Neuronal stem cell (in vitro differentiated cells): ENCODE data around the gene ANKRD42.

Source experiments
- DNase-seq: peaks from one replicate; pipeline ENCODE4 v3.0.0-alpha.2; 2013; ENCODE audit warnings: low spot score
- H2AFZ ChIP-seq: one replicate; pipeline ENCODE4 v1.6.1; 2013; ENCODE audit warnings: mild to moderate bottlenecking, low read length, inconsistent platforms
- H2AK5ac ChIP-seq: 2 replicates; pipeline ENCODE4 v1.6.1; 2013; ENCODE audit warnings: low read depth, mild to moderate bottlenecking, inconsistent platforms, low read length, moderate library complexity, mixed read lengths
- H2BK120ac ChIP-seq: 2 replicates; pipeline ENCODE4 v1.6.1; 2013; ENCODE audit warnings: low read depth, mild to moderate bottlenecking, inconsistent platforms, low read length, moderate library complexity, mixed read lengths
- H2BK12ac ChIP-seq: one replicate; pipeline ENCODE4 v1.6.1; 2013; ENCODE audit warnings: low read length, inconsistent platforms
- H2BK15ac ChIP-seq: 2 replicates; pipeline ENCODE4 v1.6.1; 2013; ENCODE audit warnings: mild to moderate bottlenecking, low read length, inconsistent platforms, mixed read lengths
- H2BK5ac ChIP-seq: one replicate; pipeline ENCODE4 v1.6.1; 2013; ENCODE audit warnings: inconsistent platforms, mild to moderate bottlenecking, low read length, moderate library complexity
- H3K14ac ChIP-seq: one replicate; pipeline ENCODE4 v1.6.1; 2013; ENCODE audit warnings: low read length, inconsistent platforms
- H3K18ac ChIP-seq: 2 replicates; pipeline ENCODE4 v1.6.1; 2013; ENCODE audit warnings: low read length, inconsistent platforms
- H3K23ac ChIP-seq: 2 replicates; pipeline ENCODE4 v1.6.1; 2013; ENCODE audit warnings: low read depth, mild to moderate bottlenecking, mixed read lengths, low read length, inconsistent platforms; ENCODE audit not compliant: poor library complexity
- H3K27ac ChIP-seq: replicated peaks from 3 replicates; pipeline ENCODE4 v1.5.1; 2013; ENCODE audit warnings: low read length, inconsistent platforms
- H3K27me3 ChIP-seq, 3 experiments: 2 replicates each; pipeline ENCODE4 v1.6.1; 2013; ENCODE audit warnings: low read length in 3 of 3, mild to moderate bottlenecking in 2 of 3, inconsistent platforms in 1 of 3, low read depth in 1 of 3, mixed read lengths in 1 of 3, moderate library complexity in 1 of 3; ENCODE audit not compliant: control insufficient read depth in 3 of 3, insufficient read depth in 3 of 3
- H3K36me3 ChIP-seq, 2 donors: replicated peaks in 1 of 2; 2 replicates each; pipeline ENCODE4 v1.6.1; 2013; ENCODE audit warnings: low read length in 2 of 2; ENCODE audit not compliant: control insufficient read depth in 2 of 2, insufficient read depth in 2 of 2
- H3K4ac ChIP-seq: 2 replicates; pipeline ENCODE4 v1.6.1; 2013; ENCODE audit warnings: inconsistent platforms, mild to moderate bottlenecking, low read length, moderate library complexity
- H3K4me1 ChIP-seq, 2 donors: 1 replicate in 1 of 2; 2 replicates in 1 of 2; pipeline ENCODE4 v1.6.1; 2013; ENCODE audit warnings: low read length in 2 of 2, low read depth in 1 of 2; ENCODE audit not compliant: control insufficient read depth in 2 of 2, insufficient read depth in 1 of 2
- H3K4me2 ChIP-seq: one replicate; pipeline ENCODE4 v1.6.1; 2013; ENCODE audit warnings: mild to moderate bottlenecking, low read length, inconsistent platforms; ENCODE audit not compliant: insufficient read depth, poor library complexity, severe bottlenecking
- H3K4me3 ChIP-seq, 2 donors: 2 replicates each; pipeline ENCODE4 v1.5.1; 2013; ENCODE audit warnings: low read length in 2 of 2, mild to moderate bottlenecking in 2 of 2, inconsistent platforms in 1 of 2, moderate library complexity in 1 of 2
- H3K79me1 ChIP-seq: one replicate; pipeline ENCODE4 v1.6.1; 2013; ENCODE audit warnings: low read depth, mild to moderate bottlenecking, inconsistent platforms, low read length, moderate library complexity
- H3K9ac ChIP-seq: one replicate; pipeline ENCODE4 v1.6.1; 2013; ENCODE audit warnings: mild to moderate bottlenecking, low read depth, low read length, inconsistent platforms; ENCODE audit not compliant: poor library complexity
- H3K9me3 ChIP-seq, 2 donors: replicated peaks in 1 of 2; 2 replicates each; pipeline versions ENCODE3 to v1.6.1; 2013; ENCODE audit warnings: low read length in 2 of 2, mild to moderate bottlenecking in 2 of 2, inconsistent platforms in 1 of 2, low read depth in 1 of 2, mixed read lengths in 1 of 2, moderate library complexity in 1 of 2; ENCODE audit not compliant: control insufficient read depth in 2 of 2, insufficient read depth in 1 of 2
- H4K8ac ChIP-seq: one replicate; pipeline ENCODE4 v1.6.1; 2013; ENCODE audit warnings: low read depth, mild to moderate bottlenecking, inconsistent platforms, low read length, moderate library complexity
- H4K91ac ChIP-seq: one replicate; pipeline ENCODE4 v1.6.1; 2013; ENCODE audit warnings: low read length, low read depth, mild to moderate bottlenecking, inconsistent platforms; ENCODE audit not compliant: poor library complexity
- WGBS, 2 donors: extraction: QIAGEN DNeasy Blood & Tissue Kit; methylation state at CpG; one replicate each; pipeline ENCODE4 v1.1.7; 2013; ENCODE audit warnings: missing lambda C conversion rate in 2 of 2, mixed read lengths in 1 of 2; ENCODE audit not compliant: insufficient read length in 2 of 2, insufficient replicate concordance in 1 of 2; ENCODE audit errors: extremely low coverage in 2 of 2; 5-methylcytosine and 5-hydroxymethylcytosine counted together

The ANKRD42 gene

GRCh38 chr11:83159902-83160865 lies 33.3 kb upstream of the ANKRD42 start:
- no peak overlapping the region for H3K18ac ChIP-seq
- H3K4me2 ChIP-seq, result no peak overlapping the region
- no peak overlapping the region for H2AK5ac ChIP-seq
- H3K14ac ChIP-seq, result no peak overlapping the region
- no CpG with 5 or more reads among the region's 6 CpGs for WGBS, 2 donors
- no peak overlapping the region for H2BK5ac ChIP-seq
- H4K8ac ChIP-seq, result no peak overlapping the region
- H3K4me3 ChIP-seq, result peak overlapping the region in 1 of 2 donors; percentile 94
- H4K91ac ChIP-seq, result no peak overlapping the region
- no peaks in the 10 kb centered on the region for H3K27me3 ChIP-seq
- H3K9ac ChIP-seq, result no peak overlapping the region
- no peaks in the 10 kb centered on the region for H3K79me1 ChIP-seq
- no peak for DNase-seq
- H2BK15ac ChIP-seq, result no peak overlapping the region
- H3K4ac ChIP-seq, result no peak overlapping the region
- H3K36me3 ChIP-seq, result peaks cover 9 to 70% of the 10 kb centered on the region in 2 donors
- no peak overlapping the region for H3K23ac ChIP-seq
- no peak overlapping the region for H2BK120ac ChIP-seq
- no peak overlapping the region for H2AFZ ChIP-seq
- no peak overlapping the region for H2BK12ac ChIP-seq
- no peaks in the 10 kb centered on the region for H3K9me3 ChIP-seq
- H3K4me1 ChIP-seq, result peaks cover 4 to 13% of the 10 kb centered on the region in 2 donors
- no peak overlapping the region for H3K27ac ChIP-seq

DNA sequence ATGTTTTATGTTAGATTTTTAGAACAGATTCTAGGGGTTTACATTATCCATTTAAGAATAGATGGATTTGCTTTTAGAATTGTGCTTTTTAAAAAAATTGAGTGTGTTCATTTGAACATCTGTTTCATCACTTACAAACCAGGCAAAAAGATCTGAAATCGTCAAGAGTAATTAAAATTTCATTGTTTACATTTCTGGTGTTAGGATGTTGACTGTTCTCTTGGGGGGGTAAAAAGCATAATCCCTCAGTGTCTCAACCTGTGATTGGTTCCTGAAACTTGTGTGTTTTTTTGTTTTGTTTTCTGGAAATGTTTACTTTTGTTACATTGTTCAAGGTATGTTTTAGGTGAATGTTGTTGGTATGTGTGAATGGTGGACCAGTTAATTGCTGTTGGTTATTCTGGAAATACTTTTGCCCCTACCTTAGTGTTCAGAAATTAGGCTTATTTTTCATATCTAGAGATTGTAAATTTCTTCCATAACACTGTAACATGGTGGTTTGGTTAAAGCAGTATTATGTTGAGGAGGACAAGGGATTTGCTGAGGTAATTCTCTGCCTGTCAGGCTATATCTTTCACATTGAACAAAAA lies 31.8 kb upstream of the ANKRD42 start:
- no peak overlapping the region for H4K8ac ChIP-seq
- H3K79me1 ChIP-seq, result no peaks in the 10 kb centered on the region
- no peak overlapping the region for H3K4me3 ChIP-seq
- no peak overlapping the region for H3K18ac ChIP-seq
- H3K4me1 ChIP-seq, result peaks cover 4 to 13% of the 10 kb centered on the region in 2 donors
- H2AK5ac ChIP-seq, result no peak overlapping the region
- H3K4ac ChIP-seq, result no peak overlapping the region
- no peak overlapping the region for H3K4me2 ChIP-seq
- H3K27ac ChIP-seq, result no peak overlapping the region
- H3K27me3 ChIP-seq, result no peaks in the 10 kb centered on the region
- no peak for DNase-seq
- WGBS, 2 donors, result no CpG with 5 or more reads among the region's 1 CpG
- H2BK15ac ChIP-seq, result no peak overlapping the region
- no peak overlapping the region for H2BK12ac ChIP-seq
- no peak overlapping the region for H4K91ac ChIP-seq
- no peaks in the 10 kb centered on the region for H3K9me3 ChIP-seq
- no peak overlapping the region for H2BK5ac ChIP-seq
- no peak overlapping the region for H3K23ac ChIP-seq
- no peak overlapping the region for H2AFZ ChIP-seq
- H3K9ac ChIP-seq, result no peak overlapping the region
- peaks cover 17 to 85% of the 10 kb centered on the region in 2 donors for H3K36me3 ChIP-seq
- no peak overlapping the region for H2BK120ac ChIP-seq
- no peak overlapping the region for H3K14ac ChIP-seq

DNA sequence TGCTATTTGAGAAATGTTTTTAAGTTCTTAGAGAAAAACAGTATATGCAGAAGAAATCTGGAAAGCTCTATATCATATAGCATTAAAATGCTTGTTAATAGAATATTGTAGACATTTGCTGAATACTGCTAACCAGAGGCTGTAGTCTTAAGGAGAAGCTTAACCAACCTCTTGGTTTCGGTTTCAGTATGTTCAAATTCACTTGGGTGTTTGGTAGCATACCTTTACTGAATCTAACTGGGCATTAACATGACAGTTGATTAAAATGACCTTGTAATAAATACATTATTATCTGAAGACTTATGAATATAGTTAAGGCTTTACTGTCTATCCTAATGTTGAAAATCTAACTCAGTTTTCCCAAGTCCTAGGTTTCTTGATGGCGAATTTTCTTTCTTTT lies 31.1 kb upstream of the ANKRD42 start:
- Histone ChIP-seq H3K4me2 (no peak overlapping the region), H2BK120ac (no peak overlapping the region), H3K36me3 (peaks cover 20 to 92% of the 10 kb centered on the region in 2 donors), H2BK5ac (no peak overlapping the region), H3K14ac (no peak overlapping the region), H2BK12ac (no peak overlapping the region), H3K4ac (no peak overlapping the region), H3K9ac (no peak overlapping the region), H3K27me3 (no peaks in the 10 kb centered on the region), H4K91ac (no peak overlapping the region), H3K27ac (no peak overlapping the region), H2AFZ (no peak overlapping the region), H3K4me3 (no peak overlapping the region), H4K8ac (no peak overlapping the region), H2AK5ac (no peak overlapping the region), H3K79me1 (no peaks in the 10 kb centered on the region), H3K18ac (no peak overlapping the region), H3K9me3 (peaks cover 0 to under 1% of the 10 kb centered on the region in 2 donors), H2BK15ac (no peak overlapping the region), H3K4me1 (peaks cover 4 to 13% of the 10 kb centered on the region in 2 donors), H3K23ac (no peak overlapping the region)
- no CpG with 5 or more reads among the region's 2 CpGs for WGBS, 2 donors
- DNase-seq, result no peak

DNA sequence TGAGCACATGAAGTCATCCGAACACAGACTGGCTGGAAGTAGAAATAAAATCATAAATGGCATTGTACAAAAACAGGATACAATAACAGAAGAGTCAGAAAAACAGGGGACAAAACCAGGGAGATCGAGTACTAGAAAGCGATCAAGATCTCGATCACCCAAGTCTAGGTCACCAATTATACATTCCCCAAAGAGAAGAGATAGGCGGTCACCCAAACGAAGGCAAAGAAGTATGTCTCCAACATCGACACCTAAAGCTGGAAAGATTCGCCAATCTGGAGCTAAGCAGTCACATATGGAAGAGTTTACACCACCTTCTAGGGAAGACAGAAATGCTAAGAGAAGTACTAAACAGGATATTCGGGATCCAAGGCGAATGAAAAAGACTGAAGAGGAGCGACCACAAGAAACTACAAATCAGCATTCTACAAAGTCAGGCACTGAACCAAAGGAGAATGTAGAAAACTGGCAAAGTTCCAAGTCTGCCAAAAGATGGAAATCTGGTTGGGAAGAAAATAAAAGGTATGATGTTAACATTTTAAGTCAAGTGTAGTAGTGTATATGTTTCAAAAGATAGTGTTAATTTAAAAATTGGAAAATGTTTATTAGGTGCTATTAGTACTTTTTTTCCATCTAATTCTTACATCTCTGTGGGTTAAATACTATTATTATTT lies 27.2 kb upstream of the ANKRD42 start:
- H3K36me3 ChIP-seq, result peaks cover 34 to 100% of the 10 kb centered on the region in 2 donors
- H3K79me1 ChIP-seq, result no peaks in the 10 kb centered on the region

More for the DNA sequence above, 27.2 kb upstream of the ANKRD42 start:
- no peak overlapping the region for H3K4me3 ChIP-seq
- H3K23ac ChIP-seq, result no peak overlapping the region
- no peak overlapping the region for H3K14ac ChIP-seq
- H2BK120ac ChIP-seq, result no peak overlapping the region
- DNase-seq, result no peak
- H3K9ac ChIP-seq, result no peak overlapping the region
- H3K18ac ChIP-seq, result no peak overlapping the region
- no peak overlapping the region for H2BK15ac ChIP-seq
- no peak overlapping the region for H3K4me2 ChIP-seq
- H4K8ac ChIP-seq, result no peak overlapping the region
- peaks cover 2 to 15% of the 10 kb centered on the region in 2 donors for H3K9me3 ChIP-seq
- no peak overlapping the region for H2BK12ac ChIP-seq
- H3K4me1 ChIP-seq, result no peaks in the 10 kb centered on the region
- H3K27me3 ChIP-seq, result no peaks in the 10 kb centered on the region
- no peak overlapping the region for H2BK5ac ChIP-seq
- no peak overlapping the region for H2AK5ac ChIP-seq
- H4K91ac ChIP-seq, result no peak overlapping the region
- H3K27ac ChIP-seq, result no peak overlapping the region
- no peak overlapping the region for H3K4ac ChIP-seq
- no peak overlapping the region for H2AFZ ChIP-seq
- WGBS, 2 donors, result no CpG with 5 or more reads among the region's 11 CpGs
